ENCODE measurements around the gene TRIML1.

Gene TRIML1

DNA sequence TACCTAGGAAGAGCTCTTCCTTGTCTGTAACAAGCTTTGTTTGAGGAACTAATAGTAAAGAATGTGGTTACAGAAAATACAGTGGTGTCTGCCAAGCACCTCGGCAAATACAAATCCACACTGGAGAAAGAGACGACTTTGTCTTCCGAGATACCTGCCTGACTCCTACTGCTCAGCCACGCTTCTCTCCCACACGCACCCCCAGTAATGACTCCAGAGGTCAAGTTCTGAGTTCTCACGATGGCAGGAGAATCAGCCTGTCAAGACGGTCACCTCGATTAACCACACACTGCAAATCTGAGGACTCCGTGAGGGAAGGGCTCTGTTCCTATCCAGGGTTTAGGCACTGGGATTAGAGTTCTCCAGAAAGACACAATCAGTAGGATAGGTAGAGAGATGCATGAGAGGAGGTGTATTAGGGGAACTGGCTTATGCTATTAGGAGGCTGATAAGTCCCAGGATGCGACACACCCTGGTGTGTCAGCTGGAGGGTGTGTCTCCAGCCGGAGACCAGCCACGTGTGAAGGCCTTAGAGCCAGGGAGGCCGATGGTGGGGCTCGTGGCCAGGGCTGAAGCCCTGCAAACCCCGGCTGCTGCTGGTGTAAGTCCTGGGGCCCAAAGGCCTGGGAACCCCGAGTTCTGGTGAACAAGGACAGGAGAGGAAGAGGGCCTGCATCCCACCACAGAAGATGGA is 21.5 kb upstream of the TRIML1 start:
- no peak overlapping the region for H3K4me3 ChIP-seq (ENCODE audit: low read depth, low read length)
- no peak overlapping the region for H3K27ac ChIP-seq (ENCODE audit: low read depth, low read length)
- no peaks in the 10 kb centered on the region for H3K79me2 ChIP-seq (ENCODE audit: control insufficient read depth, insufficient read depth, low read length, unreplicated experiment)
- no peaks in the 10 kb centered on the region for H3K27me3 ChIP-seq (ENCODE audit: insufficient read depth, low read length)
- H3K4me1 ChIP-seq (ENCODE audit: control insufficient read depth, insufficient read depth, low read length, unreplicated experiment): no peaks in the 10 kb centered on the region
- H3K36me3 ChIP-seq (ENCODE audit: insufficient read depth, low read length): no peaks in the 10 kb centered on the region
- no peak overlapping the region for H2AFZ ChIP-seq (ENCODE audit: low read length, unreplicated experiment)

DNA sequence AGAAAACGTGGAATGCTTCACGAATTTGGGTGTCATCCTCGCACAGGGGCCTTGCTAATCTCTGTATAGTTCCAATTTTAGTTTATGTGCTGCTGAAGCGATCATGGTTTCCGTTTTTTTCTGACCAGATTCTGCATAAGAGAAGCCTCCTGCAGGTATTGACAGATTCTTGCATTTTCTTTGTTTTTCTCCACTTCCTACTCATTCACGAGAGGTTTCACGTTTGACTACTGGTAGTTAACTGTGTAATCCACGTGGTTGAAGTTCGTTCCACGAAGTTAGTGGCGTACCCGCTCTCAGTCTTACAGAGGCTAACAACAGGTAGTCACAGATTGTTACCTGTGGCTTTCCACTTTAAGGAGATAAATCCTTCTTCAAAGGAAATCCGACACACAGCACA is 17.7 kb upstream of the TRIML1 start:
- H2AFZ ChIP-seq (ENCODE audit: low read length, unreplicated experiment): no peak overlapping the region
- H3K79me2 ChIP-seq (ENCODE audit: control insufficient read depth, insufficient read depth, low read length, unreplicated experiment): no peaks in the 10 kb centered on the region
- no peaks in the 10 kb centered on the region for H3K36me3 ChIP-seq (ENCODE audit: insufficient read depth, low read length)
- no peak overlapping the region for H3K27ac ChIP-seq (ENCODE audit: low read depth, low read length)
- no peaks in the 10 kb centered on the region for H3K27me3 ChIP-seq (ENCODE audit: insufficient read depth, low read length)
- H3K4me1 ChIP-seq (ENCODE audit: control insufficient read depth, insufficient read depth, low read length, unreplicated experiment): no peaks in the 10 kb centered on the region
- H3K4me3 ChIP-seq (ENCODE audit: low read depth, low read length): no peak overlapping the region

DNA sequence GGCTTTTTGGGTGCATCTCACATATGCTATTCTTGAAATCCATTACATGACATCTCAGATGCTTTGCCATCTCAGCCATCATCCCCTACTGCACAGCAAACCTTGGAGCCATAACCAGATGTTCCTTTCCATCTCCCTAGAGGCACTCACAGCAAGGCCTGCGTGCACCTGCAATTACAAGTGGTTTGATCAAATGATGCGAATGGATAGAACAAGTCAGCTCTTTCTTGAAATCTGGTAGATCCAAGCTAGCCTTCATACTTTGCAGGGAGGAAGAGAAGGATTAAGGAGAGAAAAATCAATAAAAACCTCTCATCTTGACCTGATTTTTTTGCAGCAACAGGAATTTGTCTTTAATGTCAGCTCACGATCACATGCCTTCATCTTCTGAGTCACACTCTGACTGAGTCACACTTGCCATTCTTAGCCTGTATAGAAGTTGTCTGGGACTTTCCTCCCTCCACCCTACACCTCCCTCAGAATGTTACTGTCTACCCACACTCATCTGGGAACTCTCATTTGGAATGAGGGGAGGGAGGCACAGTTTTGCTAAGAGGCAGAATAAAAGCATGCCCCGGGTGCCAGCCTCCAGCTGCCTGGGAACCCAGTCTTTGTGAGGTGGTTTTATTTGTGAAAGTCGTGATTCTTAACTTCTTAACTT is 11.9 kb upstream of the TRIML1 start:
- no peaks in the 10 kb centered on the region for H3K27me3 ChIP-seq (ENCODE audit: insufficient read depth, low read length)
- no peaks in the 10 kb centered on the region for H3K36me3 ChIP-seq (ENCODE audit: insufficient read depth, low read length)
- no peak overlapping the region for H3K4me3 ChIP-seq (ENCODE audit: low read depth, low read length)
- no peaks in the 10 kb centered on the region for H3K79me2 ChIP-seq (ENCODE audit: control insufficient read depth, insufficient read depth, low read length, unreplicated experiment)
- H2AFZ ChIP-seq (ENCODE audit: low read length, unreplicated experiment): no peak overlapping the region
- H3K27ac ChIP-seq (ENCODE audit: low read depth, low read length): peak overlapping the region; percentile 58
- H3K4me1 ChIP-seq (ENCODE audit: control insufficient read depth, insufficient read depth, low read length, unreplicated experiment): peaks cover 13% of the 10 kb centered on the region

DNA sequence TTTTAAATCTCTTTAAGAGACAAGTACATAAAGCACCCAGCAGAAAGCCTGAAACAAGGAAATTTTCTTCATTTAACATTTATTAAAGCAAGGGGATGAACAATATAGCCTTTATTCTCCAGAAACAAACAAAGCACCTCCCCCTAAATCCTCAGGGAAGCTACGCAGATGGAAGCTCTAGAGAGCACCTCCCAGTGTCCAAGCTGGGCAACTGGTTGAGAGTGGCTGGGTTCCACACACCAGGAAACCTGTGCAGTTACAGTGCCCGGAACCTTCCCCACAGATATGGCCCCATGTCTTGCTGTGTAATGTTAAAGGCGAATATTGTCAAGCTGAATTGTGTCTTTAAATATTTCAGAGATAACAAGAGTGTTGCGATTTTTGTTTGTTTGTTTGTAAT is 8.9 kb upstream of the TRIML1 start:
- no peaks in the 10 kb centered on the region for H3K79me2 ChIP-seq (ENCODE audit: control insufficient read depth, insufficient read depth, low read length, unreplicated experiment)
- H3K36me3 ChIP-seq (ENCODE audit: insufficient read depth, low read length): no peaks in the 10 kb centered on the region
- no peak overlapping the region for H3K27ac ChIP-seq (ENCODE audit: low read depth, low read length)
- H3K4me1 ChIP-seq (ENCODE audit: control insufficient read depth, insufficient read depth, low read length, unreplicated experiment): peaks cover 13% of the 10 kb centered on the region
- H2AFZ ChIP-seq (ENCODE audit: low read length, unreplicated experiment): no peak overlapping the region
- H3K27me3 ChIP-seq (ENCODE audit: insufficient read depth, low read length): no peaks in the 10 kb centered on the region
- no peak overlapping the region for H3K4me3 ChIP-seq (ENCODE audit: low read depth, low read length)

DNA sequence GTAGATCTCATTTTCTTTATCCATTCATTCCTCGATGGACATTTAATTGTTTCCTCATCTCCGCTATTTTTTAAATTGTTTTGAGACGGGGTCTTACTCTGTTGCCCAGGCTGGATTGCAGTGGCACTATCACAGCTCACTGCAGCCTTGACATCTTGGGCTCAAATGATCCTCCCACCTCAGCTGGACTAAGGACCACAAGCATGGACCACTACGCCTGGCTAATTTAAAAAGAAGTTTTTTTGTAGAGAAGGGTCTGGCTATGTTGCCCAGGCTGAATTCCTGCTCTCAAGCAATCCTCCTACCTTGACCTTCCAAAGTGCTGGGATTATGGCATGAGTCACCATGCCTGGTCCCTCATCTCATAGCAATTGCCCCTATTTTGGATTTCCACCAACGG is 7.0 kb upstream of the TRIML1 start:
- no peak overlapping the region for H3K4me3 ChIP-seq (ENCODE audit: low read depth, low read length)
- no peaks in the 10 kb centered on the region for H3K36me3 ChIP-seq (ENCODE audit: insufficient read depth, low read length)
- H3K27ac ChIP-seq (ENCODE audit: low read depth, low read length): no peak overlapping the region
- no peak overlapping the region for H2AFZ ChIP-seq (ENCODE audit: low read length, unreplicated experiment)
- H3K79me2 ChIP-seq (ENCODE audit: control insufficient read depth, insufficient read depth, low read length, unreplicated experiment): no peaks in the 10 kb centered on the region
- peaks cover 9% of the 10 kb centered on the region for H3K4me1 ChIP-seq (ENCODE audit: control insufficient read depth, insufficient read depth, low read length, unreplicated experiment)
- H3K27me3 ChIP-seq (ENCODE audit: insufficient read depth, low read length): no peaks in the 10 kb centered on the region

DNA sequence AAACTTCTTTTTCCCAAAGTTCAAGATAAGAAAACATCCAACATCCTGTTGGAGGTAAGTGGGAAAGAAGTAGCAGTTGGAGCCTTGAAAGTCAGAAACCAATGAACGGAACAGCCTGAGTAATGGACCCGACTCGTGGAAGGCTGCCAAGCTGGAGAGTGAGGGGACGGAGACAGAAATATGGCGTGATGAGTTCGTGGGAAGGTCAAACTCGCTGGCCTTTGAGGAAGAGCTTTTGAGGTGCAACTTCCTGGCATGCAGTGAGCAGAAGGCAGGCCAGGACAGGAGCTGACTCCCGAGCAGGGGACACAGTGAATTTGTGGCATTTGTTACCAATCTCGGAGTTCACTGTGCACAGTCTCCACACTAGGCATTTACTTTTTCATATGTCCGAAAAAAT is 1.0 kb upstream of the TRIML1 start:
- Histone ChIP-seq H3K27me3 (ENCODE audit: insufficient read depth, low read length) (no peaks in the 10 kb centered on the region), H3K79me2 (ENCODE audit: control insufficient read depth, insufficient read depth, low read length, unreplicated experiment) (no peaks in the 10 kb centered on the region), H3K36me3 (ENCODE audit: insufficient read depth, low read length) (no peaks in the 10 kb centered on the region), H2AFZ (ENCODE audit: low read length, unreplicated experiment) (no peak overlapping the region), H3K4me1 (ENCODE audit: control insufficient read depth, insufficient read depth, low read length, unreplicated experiment) (no peaks in the 10 kb centered on the region), H3K27ac (ENCODE audit: low read depth, low read length) (no peak overlapping the region), H3K4me3 (ENCODE audit: low read depth, low read length) (no peak overlapping the region)

DNA sequence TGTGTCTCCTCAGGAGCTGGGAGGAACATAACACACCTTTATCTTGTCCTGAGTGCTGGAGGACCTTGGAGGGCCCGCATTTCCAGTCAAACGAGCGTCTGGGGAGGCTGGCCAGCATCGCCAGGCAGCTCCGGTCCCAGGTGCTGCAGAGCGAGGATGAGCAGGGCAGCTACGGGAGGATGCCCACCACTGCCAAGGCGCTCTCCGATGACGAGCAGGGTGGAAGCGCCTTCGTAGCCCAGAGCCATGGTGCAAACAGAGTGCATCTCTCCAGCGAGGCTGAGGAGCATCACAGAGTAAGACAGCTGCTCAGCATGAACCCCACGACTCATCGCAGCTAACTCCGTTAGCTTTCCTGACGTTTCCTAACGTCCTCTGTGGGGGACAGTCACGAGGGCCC is 430 bp downstream of the TRIML1 start:
- Histone ChIP-seq H3K36me3 (ENCODE audit: insufficient read depth, low read length) (no peaks in the 10 kb centered on the region), H3K4me3 (ENCODE audit: low read depth, low read length) (no peak overlapping the region), H3K27ac (ENCODE audit: low read depth, low read length) (no peak overlapping the region), H3K79me2 (ENCODE audit: control insufficient read depth, insufficient read depth, low read length, unreplicated experiment) (no peaks in the 10 kb centered on the region), H3K4me1 (ENCODE audit: control insufficient read depth, insufficient read depth, low read length, unreplicated experiment) (no peaks in the 10 kb centered on the region), H2AFZ (ENCODE audit: low read length, unreplicated experiment) (no peak overlapping the region), H3K27me3 (ENCODE audit: insufficient read depth, low read length) (no peaks in the 10 kb centered on the region)

DNA sequence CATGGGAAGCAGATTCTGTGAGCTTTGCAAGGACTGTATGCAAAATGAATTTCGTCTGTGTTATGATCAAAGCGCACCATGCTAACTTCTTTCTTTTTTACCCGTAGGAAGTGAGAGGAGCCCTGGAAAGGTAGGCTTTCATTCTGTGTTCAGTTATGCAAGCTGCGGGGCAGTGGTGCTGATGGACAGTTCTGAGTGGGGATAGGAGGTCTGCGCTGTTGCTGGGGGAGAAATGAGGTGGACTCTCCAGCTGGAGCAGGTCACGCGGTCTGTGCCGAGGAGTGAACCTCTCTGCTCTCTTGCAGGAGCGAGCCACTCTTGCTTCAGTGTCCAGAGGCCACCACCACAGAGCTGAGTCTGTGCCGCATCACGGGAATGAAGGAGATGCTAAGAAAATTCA is 4.5 kb downstream of the TRIML1 start:
- H3K36me3 ChIP-seq (ENCODE audit: insufficient read depth, low read length): no peaks in the 10 kb centered on the region
- H3K4me1 ChIP-seq (ENCODE audit: control insufficient read depth, insufficient read depth, low read length, unreplicated experiment): no peaks in the 10 kb centered on the region
- H2AFZ ChIP-seq (ENCODE audit: low read length, unreplicated experiment): no peak overlapping the region
- H3K79me2 ChIP-seq (ENCODE audit: control insufficient read depth, insufficient read depth, low read length, unreplicated experiment): no peaks in the 10 kb centered on the region
- H3K27ac ChIP-seq (ENCODE audit: low read depth, low read length): no peak overlapping the region
- H3K27me3 ChIP-seq (ENCODE audit: insufficient read depth, low read length): no peaks in the 10 kb centered on the region
- H3K4me3 ChIP-seq (ENCODE audit: low read depth, low read length): no peak overlapping the region

DNA sequence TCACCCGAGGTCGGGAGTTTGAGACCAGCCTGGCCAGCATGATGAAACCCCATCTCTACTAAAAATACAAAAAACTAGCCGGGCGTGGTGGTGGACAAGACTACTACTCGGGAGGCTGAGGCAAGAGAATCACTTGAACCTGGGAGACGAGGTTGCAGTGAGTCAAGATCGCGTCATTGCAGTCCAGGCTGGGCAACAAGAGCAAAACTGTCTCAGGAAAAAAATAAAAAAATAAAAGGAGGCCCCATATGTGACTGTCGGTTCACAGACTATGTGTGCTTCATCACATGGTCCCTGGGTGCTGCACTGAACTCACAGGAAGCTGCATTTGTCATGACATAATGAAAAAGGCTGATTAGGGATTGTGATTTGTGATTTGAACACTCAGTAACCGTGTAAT is 6.4 kb downstream of the TRIML1 start:
- Histone ChIP-seq H3K27ac (ENCODE audit: low read depth, low read length) (no peak overlapping the region), H3K4me1 (ENCODE audit: control insufficient read depth, insufficient read depth, low read length, unreplicated experiment) (no peaks in the 10 kb centered on the region), H3K27me3 (ENCODE audit: insufficient read depth, low read length) (no peaks in the 10 kb centered on the region)

DNA sequence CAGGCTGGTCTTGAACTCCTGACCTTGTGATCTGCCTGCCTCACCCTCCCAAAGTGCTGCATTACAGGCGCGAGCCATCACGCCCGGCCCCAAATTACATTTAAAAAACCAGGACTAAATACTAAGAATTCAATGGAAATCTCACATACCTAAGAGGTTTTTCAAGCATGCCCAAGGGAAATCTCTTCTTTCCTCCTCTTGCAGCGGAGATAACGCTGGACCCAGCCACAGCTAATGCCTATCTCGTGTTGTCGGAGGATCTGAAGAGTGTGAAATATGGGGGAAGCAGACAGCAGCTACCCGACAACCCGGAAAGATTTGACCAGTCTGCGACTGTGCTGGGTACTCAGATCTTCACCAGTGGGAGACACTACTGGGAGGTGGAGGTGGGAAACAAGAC is 7.4 kb downstream of the TRIML1 start:
- no peaks in the 10 kb centered on the region for H3K79me2 ChIP-seq (ENCODE audit: control insufficient read depth, insufficient read depth, low read length, unreplicated experiment)
- no peak overlapping the region for H3K4me3 ChIP-seq (ENCODE audit: low read depth, low read length)

More for the DNA sequence above, 6.4 kb downstream of the TRIML1 start:
- Histone ChIP-seq H2AFZ (ENCODE audit: low read length, unreplicated experiment) (no peak overlapping the region), H3K4me3 (ENCODE audit: low read depth, low read length) (no peak overlapping the region), H3K36me3 (ENCODE audit: insufficient read depth, low read length) (no peaks in the 10 kb centered on the region), H3K79me2 (ENCODE audit: control insufficient read depth, insufficient read depth, low read length, unreplicated experiment) (no peaks in the 10 kb centered on the region)

DNA sequence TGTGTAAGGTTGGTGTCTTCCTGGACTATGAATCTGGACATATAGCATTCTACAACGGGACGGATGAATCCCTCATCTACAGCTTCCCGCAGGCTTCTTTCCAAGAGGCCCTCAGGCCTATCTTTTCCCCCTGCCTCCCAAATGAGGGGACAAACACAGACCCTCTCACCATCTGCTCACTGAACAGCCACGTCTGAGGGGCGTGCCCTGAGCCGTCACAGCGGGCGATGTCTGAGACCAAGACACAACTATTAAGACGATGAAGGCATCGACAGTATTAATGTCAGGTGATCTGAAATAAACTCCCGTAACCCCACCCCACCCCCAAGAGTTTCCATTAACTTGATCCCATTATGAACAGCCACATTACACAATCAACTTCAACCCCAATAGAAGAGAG is 7.9 kb downstream of the TRIML1 start:
- no peaks in the 10 kb centered on the region for H3K79me2 ChIP-seq (ENCODE audit: control insufficient read depth, insufficient read depth, low read length, unreplicated experiment)
- H3K36me3 ChIP-seq (ENCODE audit: insufficient read depth, low read length): no peaks in the 10 kb centered on the region
- no peak overlapping the region for H3K4me3 ChIP-seq (ENCODE audit: low read depth, low read length)
- no peaks in the 10 kb centered on the region for H3K4me1 ChIP-seq (ENCODE audit: control insufficient read depth, insufficient read depth, low read length, unreplicated experiment)
- H3K27ac ChIP-seq (ENCODE audit: low read depth, low read length): no peak overlapping the region
- H2AFZ ChIP-seq (ENCODE audit: low read length, unreplicated experiment): no peak overlapping the region
- H3K27me3 ChIP-seq (ENCODE audit: insufficient read depth, low read length): no peaks in the 10 kb centered on the region

More for the DNA sequence above, 7.4 kb downstream of the TRIML1 start:
- no peak overlapping the region for H2AFZ ChIP-seq (ENCODE audit: low read length, unreplicated experiment)
- no peaks in the 10 kb centered on the region for H3K27me3 ChIP-seq (ENCODE audit: insufficient read depth, low read length)
- no peak overlapping the region for H3K27ac ChIP-seq (ENCODE audit: low read depth, low read length)
- no peaks in the 10 kb centered on the region for H3K36me3 ChIP-seq (ENCODE audit: insufficient read depth, low read length)
- H3K4me1 ChIP-seq (ENCODE audit: control insufficient read depth, insufficient read depth, low read length, unreplicated experiment): no peaks in the 10 kb centered on the region
